ENCODE measurements around the gene TAOK2.
"Not testable (repeated sequence)": the region's sequence is repeated elsewhere in the genome, so short reads cannot be mapped to it uniquely, and the experiment has no call there.

TAOK2 gene

GRCh38 chr16:30003670-30004423, 30.2 kb downstream of the TAOK2 start:
- DNase-seq (ENCODE audit: low spot score) (no peak), FAIRE-seq (no peak)

GRCh38 chr16:30004424-30004776, 30.7 kb downstream of the TAOK2 start:
- FAIRE-seq = no peak
- no peak for DNase-seq (ENCODE audit: low spot score)

- FAIRE-seq (no peak), DNase-seq (ENCODE audit: low spot score) (no peak)
Measured at GRCh38 chr16:30004811-30005242, 31.2 kb downstream of the TAOK2 start.

GRCh38 chr16:30005341-30006094, 31.9 kb downstream of the TAOK2 start:
- no peak for FAIRE-seq
- DNase-seq (ENCODE audit: low spot score) = peak; percentile 53

- FAIRE-seq = no peak
- DNase-seq (ENCODE audit: low spot score) = no peak
Measured at GRCh38 chr16:30006095-30006473, 32.4 kb downstream of the TAOK2 start.

- DNase-seq (ENCODE audit: low spot score) = no peak
- no peak for FAIRE-seq
Measured at GRCh38 chr16:30006659-30007377, 33.1 kb downstream of the TAOK2 start.

GRCh38 chr16:30007378-30007895, 33.8 kb downstream of the TAOK2 start:
- FAIRE-seq (no peak), DNase-seq (ENCODE audit: low spot score) (no peak)

GRCh38 chr16:30009085-30009862, 35.6 kb downstream of the TAOK2 start:
- DNase-seq (ENCODE audit: low spot score) (no peak), FAIRE-seq (no peak)

- FAIRE-seq (no peak), DNase-seq (ENCODE audit: low spot score) (no peak)
Measured at GRCh38 chr16:30009990-30010843, 36.5 kb downstream of the TAOK2 start.

GRCh38 chr16:30010844-30011713, 37.4 kb downstream of the TAOK2 start, which contains the start of gene DOC2A:
Gene DOC2A, minus strand, starts transcription at chr16:30011027. Its CDS starts 805 bp downstream, at chr16:30010222.
- no peak for FAIRE-seq

GRCh38 chr16:30011714-30012504, 38.2 kb downstream of the TAOK2 start:
- DNase-seq (ENCODE audit: low spot score) = no peak
- FAIRE-seq = no peak

More at GRCh38 chr16:30010844-30011713, 37.4 kb downstream of the TAOK2 start, which contains the start of gene DOC2A:
- DNase-seq (ENCODE audit: low spot score) = peak; percentile 48

GRCh38 chr16:30012598-30012997, 38.9 kb downstream of the TAOK2 start:
- not testable (repeated sequence) for DNase-seq (ENCODE audit: low spot score); FAIRE-seq

GRCh38 chr16:30015450-30015849, 41.8 kb downstream of the TAOK2 start:
- not testable (repeated sequence) for DNase-seq (ENCODE audit: low spot score); FAIRE-seq

GRCh38 chr16:30016555-30017276, 43.0 kb downstream of the TAOK2 start:
- FAIRE-seq = no peak

GRCh38 chr16:30017277-30017656, 43.6 kb downstream of the TAOK2 start:
- DNase-seq (ENCODE audit: low spot score) (no peak), FAIRE-seq (no peak)

More at GRCh38 chr16:30016555-30017276, 43.0 kb downstream of the TAOK2 start:
- DNase-seq (ENCODE audit: low spot score) = no peak

GRCh38 chr16:30017937-30018336, 44.3 kb downstream of the TAOK2 start:
- not testable (repeated sequence) for FAIRE-seq; DNase-seq (ENCODE audit: low spot score)

- FAIRE-seq (no peak), DNase-seq (ENCODE audit: low spot score) (no peak)
Measured at GRCh38 chr16:30018731-30019158, 45.1 kb downstream of the TAOK2 start.
